ES-I3 (cell line): ENCODE measurements around the gene B3GALT6.

ENCODE experiments used
- H3K36me3 ChIP-seq: 2 replicates; pipeline ENCODE4 v1.6.1; 2013; ENCODE audit warnings: mild to moderate bottlenecking, low read length, control low read depth, moderate library complexity; ENCODE audit not compliant: insufficient read depth
- H3K4me1 ChIP-seq: 2 replicates; pipeline ENCODE4 v1.6.1; 2013; ENCODE audit warnings: mild to moderate bottlenecking, control low read depth, low read length; ENCODE audit not compliant: insufficient read depth
- H3K9ac ChIP-seq: 2 replicates; pipeline ENCODE4 v1.6.1; 2013; ENCODE audit warnings: low read depth, mild to moderate bottlenecking, low read length, moderate library complexity
- H3K9me3 ChIP-seq: 2 replicates; pipeline ENCODE4 v1.6.1; 2013; ENCODE audit warnings: mild to moderate bottlenecking, low read length, moderate library complexity; ENCODE audit not compliant: control insufficient read depth, insufficient read depth

B3GALT6 gene

GRCh38 chr1:1229770-1230169, 2.3 kb upstream of the B3GALT6 start:
- H3K9me3 ChIP-seq: no peaks in the 10 kb centered on the region
- H3K4me1 ChIP-seq: no peaks in the 10 kb centered on the region
- no peaks in the 10 kb centered on the region for H3K36me3 ChIP-seq
- H3K9ac ChIP-seq: no peak overlapping the region

- Histone ChIP-seq H3K9ac (peak overlapping the region; percentile 91), H3K9me3 (no peaks in the 10 kb centered on the region), H3K36me3 (no peaks in the 10 kb centered on the region), H3K4me1 (no peaks in the 10 kb centered on the region)
Observed at GRCh38 chr1:1230656-1231399, 1.2 kb upstream of the B3GALT6 start.

- Histone ChIP-seq H3K9me3 (no peaks in the 10 kb centered on the region), H3K36me3 (no peaks in the 10 kb centered on the region), H3K4me1 (no peaks in the 10 kb centered on the region), H3K9ac (peak within 1 kb of the TSS; percentile 91)
Observed at GRCh38 chr1:1231400-1232207, 433 bp upstream of the B3GALT6 start, which contains the start of gene SDF4. Gene SDF4, minus strand, starts transcription at chr1:1232001. Its CDS starts 3,229 bp downstream, at chr1:1228772.

- Histone ChIP-seq H3K36me3 (no peaks in the 10 kb centered on the region), H3K4me1 (peaks cover 4% of the 10 kb centered on the region; the same call in 1 of the 2 replicates), H3K9ac (peak overlapping the region; percentile 30; the same call in 1 of the 2 replicates), H3K9me3 (no peaks in the 10 kb centered on the region)
Observed at GRCh38 chr1:1232796-1233566, 944 bp downstream of the B3GALT6 start.

DNA sequence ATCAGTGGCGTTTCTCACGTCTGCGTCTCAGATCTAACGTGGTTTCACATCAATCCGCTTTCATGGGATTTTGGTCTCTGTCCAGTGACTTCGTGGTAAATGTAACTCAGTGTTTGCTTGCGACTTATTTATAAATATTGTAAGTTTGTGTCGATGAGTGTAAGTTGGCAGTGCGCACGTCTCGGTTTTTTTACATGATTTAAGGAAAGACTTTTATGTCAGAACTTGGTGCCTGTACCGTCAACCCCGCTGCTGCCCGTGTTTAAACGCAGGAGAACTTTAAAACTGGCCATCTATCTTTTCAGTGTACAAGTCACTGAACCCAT, 1.5 kb downstream of the B3GALT6 start:
- no peaks in the 10 kb centered on the region for H3K36me3 ChIP-seq
- peaks cover 4% of the 10 kb centered on the region; the same call in 1 of the 2 replicates for H3K4me1 ChIP-seq
- H3K9ac ChIP-seq: no peak overlapping the region
- H3K9me3 ChIP-seq: no peaks in the 10 kb centered on the region

DNA sequence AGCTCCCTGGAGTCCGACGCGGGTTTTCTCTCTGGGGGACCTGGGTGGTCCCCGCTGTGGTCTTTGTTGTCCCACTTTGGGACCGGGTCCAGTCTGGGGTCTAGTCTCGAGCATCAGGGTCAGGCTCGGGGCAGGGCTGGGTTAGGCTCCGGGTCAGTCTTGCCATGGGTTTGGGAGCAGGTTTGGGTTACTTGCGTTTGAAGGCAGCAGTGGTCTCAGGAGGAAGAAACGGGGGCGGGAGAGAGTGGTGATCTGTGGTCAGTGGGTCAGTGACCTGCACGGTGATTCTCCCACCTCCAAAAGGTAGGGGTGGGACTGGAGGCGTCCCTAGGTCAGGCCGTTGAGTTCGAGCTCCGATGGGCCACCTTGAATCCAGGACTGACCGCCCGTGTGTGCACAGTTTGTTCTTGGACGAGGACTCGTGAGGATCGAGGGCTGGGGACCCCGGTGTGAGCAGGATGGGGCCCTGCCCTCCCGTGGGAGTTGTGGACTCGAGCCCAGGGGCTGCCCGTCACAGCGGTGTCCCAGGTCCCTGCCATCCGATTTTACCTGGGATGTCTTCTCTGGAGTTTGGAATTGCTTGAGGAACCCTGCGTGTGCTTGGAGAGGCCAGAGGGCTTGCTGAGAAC, 2.3 kb downstream of the B3GALT6 start:
- Histone ChIP-seq H3K9ac (no peak overlapping the region), H3K36me3 (no peaks in the 10 kb centered on the region), H3K9me3 (no peaks in the 10 kb centered on the region), H3K4me1 (peaks cover 4% of the 10 kb centered on the region; the same call in 1 of the 2 replicates)

DNA sequence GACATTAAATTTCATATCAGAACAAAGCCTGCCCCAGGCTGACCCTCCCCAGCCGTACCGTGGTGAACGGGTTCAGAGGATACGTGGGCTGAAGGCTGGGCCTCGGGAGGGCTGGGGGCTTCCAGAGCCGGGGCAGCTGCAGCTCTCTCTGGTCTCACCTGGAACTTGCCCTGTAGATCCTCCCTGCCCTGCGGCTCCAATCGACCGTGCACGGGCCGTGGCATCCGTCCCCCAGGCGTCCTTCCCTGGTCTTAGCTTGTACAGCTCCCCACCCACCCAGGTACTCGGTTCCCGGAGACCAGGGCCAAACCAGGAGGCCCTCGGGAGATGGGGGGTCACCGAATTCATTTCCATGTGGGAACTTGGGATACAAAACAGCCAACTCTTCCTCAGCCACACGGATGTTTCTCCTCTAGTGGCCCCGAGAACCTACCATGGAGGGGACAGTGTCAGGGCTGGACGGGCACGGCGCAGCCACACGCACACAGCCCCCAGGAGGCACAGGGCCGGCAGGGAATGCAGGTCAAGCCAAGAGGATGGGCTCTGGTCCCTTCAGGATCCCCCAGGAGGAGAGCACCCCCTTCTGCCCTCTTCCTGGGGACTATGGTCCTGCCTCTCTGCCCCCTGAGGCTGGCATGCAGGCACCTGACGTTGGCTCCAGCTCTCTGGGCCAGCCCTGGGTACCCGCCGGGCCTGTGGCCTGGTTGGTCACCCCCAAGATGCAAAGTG, 3.1 kb downstream of the B3GALT6 start:
- no peaks in the 10 kb centered on the region for H3K9me3 ChIP-seq
- no peaks in the 10 kb centered on the region for H3K36me3 ChIP-seq
- no peak overlapping the region for H3K9ac ChIP-seq
- H3K4me1 ChIP-seq: peaks cover 4% of the 10 kb centered on the region; the same call in 1 of the 2 replicates

DNA sequence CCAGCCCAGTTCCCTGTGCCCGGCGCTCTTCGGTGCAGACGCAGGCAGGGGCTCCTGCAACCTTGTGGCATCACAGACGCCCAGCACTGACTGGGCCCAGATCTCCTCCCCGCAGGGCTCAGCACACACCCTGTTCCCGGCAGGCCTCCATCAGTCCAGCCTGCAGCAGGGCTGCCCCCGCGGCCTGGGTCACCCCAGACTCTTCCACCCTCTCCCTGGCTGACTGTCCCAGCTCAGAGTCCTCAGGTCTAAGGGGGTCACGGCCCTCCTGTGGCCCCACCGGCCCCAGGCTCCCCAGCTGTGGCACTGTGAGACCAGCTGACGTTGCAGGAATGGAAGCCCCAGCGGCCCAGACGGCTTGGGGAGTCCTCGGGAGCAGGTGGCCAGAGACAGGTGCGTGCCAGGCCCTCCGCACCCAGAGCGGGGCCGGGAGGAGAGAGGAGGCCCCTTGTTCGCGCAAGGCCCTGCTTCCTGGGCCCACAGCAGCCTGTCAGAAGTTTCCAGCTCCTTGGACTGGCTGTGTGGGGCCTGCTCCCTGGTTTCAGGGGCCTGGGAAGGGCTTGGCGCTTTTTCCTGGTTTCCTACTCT, 4.2 kb downstream of the B3GALT6 start:
- H3K36me3 ChIP-seq: no peaks in the 10 kb centered on the region
- no peaks in the 10 kb centered on the region for H3K9me3 ChIP-seq
- H3K4me1 ChIP-seq: peaks cover 4% of the 10 kb centered on the region; the same call in 1 of the 2 replicates
- H3K9ac ChIP-seq: no peak overlapping the region

- Histone ChIP-seq H3K9ac (no peak overlapping the region), H3K9me3 (no peaks in the 10 kb centered on the region), H3K4me1 (peaks cover 4% of the 10 kb centered on the region; the same call in 1 of the 2 replicates), H3K36me3 (no peaks in the 10 kb centered on the region)
Observed at GRCh38 chr1:1236945-1237873, 5.2 kb downstream of the B3GALT6 start.

DNA sequence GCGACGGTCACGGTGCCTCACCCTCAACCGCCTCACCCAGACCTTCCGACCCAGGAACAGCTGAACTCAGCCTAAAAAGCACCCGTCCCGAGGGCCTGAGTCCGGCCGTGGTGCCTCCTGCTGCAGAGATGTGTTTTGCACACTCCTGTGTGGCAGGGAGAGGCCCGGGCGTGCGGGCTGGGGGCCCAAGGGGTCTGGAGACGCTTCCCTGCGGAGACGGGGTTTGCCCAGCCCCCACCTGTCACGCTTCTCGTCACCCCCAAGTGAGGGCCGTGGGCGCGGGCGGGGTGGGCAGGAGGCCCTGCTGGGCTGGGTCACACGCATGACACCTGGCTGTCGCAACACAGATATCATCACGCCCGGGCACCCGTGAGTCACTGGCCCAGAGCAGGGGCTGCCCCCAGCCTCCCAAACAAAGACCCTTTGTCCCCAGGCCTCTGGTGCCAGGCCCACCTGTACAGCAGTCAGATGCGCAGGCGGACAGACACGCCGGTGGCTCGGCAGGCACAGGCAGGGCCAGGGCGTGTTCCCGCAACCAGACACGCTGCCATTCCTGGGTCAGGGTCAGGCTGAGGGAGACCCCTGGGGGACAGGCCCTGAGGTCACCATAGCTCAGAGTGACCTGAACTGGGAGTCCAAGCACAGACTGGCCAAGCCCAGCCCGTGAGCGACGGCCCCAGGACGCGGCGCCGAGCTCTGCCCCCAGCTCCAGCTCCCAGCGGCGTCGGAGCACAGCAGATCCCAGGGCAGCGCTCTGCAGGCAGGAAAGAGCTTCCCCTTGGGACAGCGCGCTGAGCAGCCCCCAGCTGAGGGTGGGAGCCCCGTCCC, 6.1 kb downstream of the B3GALT6 start:
- H3K36me3 ChIP-seq: no peaks in the 10 kb centered on the region
- H3K9me3 ChIP-seq: no peaks in the 10 kb centered on the region
- H3K9ac ChIP-seq: no peak overlapping the region
- peaks cover 4% of the 10 kb centered on the region; the same call in 1 of the 2 replicates for H3K4me1 ChIP-seq

- Histone ChIP-seq H3K9ac (no peak overlapping the region), H3K9me3 (no peaks in the 10 kb centered on the region), H3K4me1 (peaks cover 4% of the 10 kb centered on the region; the same call in 1 of the 2 replicates), H3K36me3 (no peaks in the 10 kb centered on the region)
Observed at GRCh38 chr1:1238702-1239178, 6.7 kb downstream of the B3GALT6 start.

- H3K9me3 ChIP-seq: no peaks in the 10 kb centered on the region
- H3K9ac ChIP-seq: no peak overlapping the region
- no peaks in the 10 kb centered on the region for H3K36me3 ChIP-seq
- H3K4me1 ChIP-seq: peaks cover 4% of the 10 kb centered on the region; the same call in 1 of the 2 replicates
Observed at GRCh38 chr1:1239227-1239613, 7.2 kb downstream of the B3GALT6 start.
